HK-2 (cell line): Measurements from ENCODE around the gene SMS.

Source experiments
- DNase-seq: peaks from one replicate; pipeline ENCODE4 v3.0.0-alpha.2; 2018; ENCODE audit not compliant: unreplicated experiment

Gene SMS

DNA sequence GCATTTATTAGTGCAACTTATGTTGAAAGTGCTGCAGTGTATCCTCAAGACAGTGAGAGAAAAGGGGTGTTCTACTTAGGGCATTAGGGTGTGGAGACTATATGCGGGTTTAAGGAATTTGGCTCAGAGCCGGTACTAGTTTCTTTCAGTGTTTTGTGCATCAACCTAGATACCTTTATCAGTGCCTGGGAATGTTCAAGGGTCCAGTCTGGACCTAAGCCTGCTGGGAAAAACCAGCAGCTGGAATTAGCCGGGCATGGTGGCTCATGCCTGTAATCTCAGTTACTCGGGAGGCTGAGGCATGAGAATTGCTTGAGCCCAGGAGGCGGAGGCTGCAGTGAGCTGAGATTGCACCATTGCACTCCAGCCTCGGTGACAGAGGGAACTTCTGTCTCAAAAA, 99.0 kb downstream of the SMS start:
- DNase-seq = no peak

DNA sequence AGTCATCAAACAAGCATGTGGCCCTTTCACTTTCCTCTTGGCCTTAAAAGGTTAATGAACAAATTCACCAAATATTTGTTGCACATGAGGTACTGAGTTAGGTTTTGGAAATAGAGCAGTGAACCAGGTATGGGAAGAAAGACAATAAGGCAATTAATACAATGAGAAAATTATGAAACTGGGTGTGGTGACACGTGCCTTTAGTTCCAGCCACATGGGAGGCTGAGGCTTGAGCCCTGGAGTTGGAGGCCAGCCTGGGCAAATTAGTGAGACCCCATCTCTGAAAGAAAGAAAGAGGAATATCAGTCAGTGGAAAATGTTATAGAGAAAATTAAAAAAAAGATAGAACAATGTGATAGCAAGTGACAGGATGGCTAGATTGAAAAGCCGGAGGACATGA, 99.7 kb downstream of the SMS start:
- no peak for DNase-seq

GRCh38 chrX:22041907-22042530, 101.5 kb downstream of the SMS start:
- no peak for DNase-seq

GRCh38 chrX:22043872-22044271, 103.4 kb downstream of the SMS start:
- DNase-seq = no peak
